Peyer's patch (tissue), 4 donors: ENCODE measurements around the gene CDC42EP3. TPM values are rescaled to one million over a fixed set of nuclear protein-coding genes. Genes with fewer than 3 reads are reported as not detected.

Source experiments
- DNase-seq, 3 donors: peaks; one replicate each; pipeline ENCODE4 v3.0.0-alpha.2; 2017 to 2019
- H3K27ac ChIP-seq, 4 donors: fragments of 200-600 bp; sonication (generic); one replicate each; pipeline ENCODE4 v1.5.1; 2016 to 2019
- H3K27me3 ChIP-seq, 2 donors: fragments of 200-600 bp; sonication (generic); one replicate each; pipeline ENCODE4 v1.5.1; 2019
- H3K36me3 ChIP-seq, 3 donors: fragments of 200-600 bp; sonication (generic); one replicate each; pipeline ENCODE4 v1.5.1; 2016 to 2019
- H3K4me1 ChIP-seq, 4 donors: fragments of 200-600 bp; sonication (generic); one replicate each; pipeline ENCODE4 v1.5.1; 2016 to 2019
- H3K4me3 ChIP-seq, 4 donors: fragments of 200-600 bp; sonication (generic); 1 replicate in 3 of 4; 2 replicates in 1 of 4; pipeline ENCODE4 v1.5.1; 2016 to 2019; ENCODE audit warnings: mild to moderate bottlenecking in 1 of 4
- H3K9me3 ChIP-seq, 4 donors: fragments of 200-600 bp; sonication (generic); one replicate each; pipeline ENCODE4 v1.5.1; 2016 to 2019; ENCODE audit warnings: mild to moderate bottlenecking in 1 of 4
- CTCF ChIP-seq, 6 experiments: fragments of 450-650 bp in 4 of 6; fragments of 200-600 bp in 2 of 6; sonication (generic) in 1 of 6; IDR thresholded peaks; one replicate each; pipeline ENCODE4 v1.5.1; 2017 to 2019; ENCODE audit warnings: antibody characterized with exemption in 6 of 6, mild to moderate bottlenecking in 3 of 6, moderate library complexity in 1 of 6
- POLR2A ChIP-seq, 2 donors: fragments of 450-650 bp; IDR thresholded peaks; one replicate each; pipeline ENCODE4 v1.5.1; 2017; ENCODE audit warnings: antibody characterized with exemption in 2 of 2, mild to moderate bottlenecking in 2 of 2, moderate library complexity in 2 of 2
- total RNA-seq, 4 donors: library from RNA; depleted of rRNA; stranded (reverse); fragments of >200 nt; gene quantifications; one replicate each; pipeline ENCODE4 v1.1.0, GENCODE V29; 2016

The CDC42EP3 gene
- total RNA-seq, 4 donors from 2014 or later, result 7.0 to 9.5 (median 7.6) TPM

- Histone ChIP-seq H3K4me3 (no peak overlapping the region), H3K4me1 (peaks cover 0 to 16% (median 8%) of the 10 kb centered on the region in 4 donors), H3K9me3 (no peaks in the 10 kb centered on the region), H3K36me3 (no peaks in the 10 kb centered on the region), H3K27me3 (no peaks in the 10 kb centered on the region), H3K27ac (peak overlapping the region in 2 of 4 donors; percentile 3 to 77)
- no peak for DNase-seq
- no peak for TF ChIP-seq CTCF (IDR thresholded peaks at IDR 0.05)
- TF ChIP-seq POLR2A (IDR thresholded peaks at IDR 0.05), result no peak
Observed at GRCh38 chr2:37636381-37637066, 34.9 kb downstream of the CDC42EP3 start.

GRCh38 chr2:37635504-37636380 is 35.7 kb downstream of the CDC42EP3 start:
- TF ChIP-seq CTCF (IDR thresholded peaks at IDR 0.05) (no peak), POLR2A (IDR thresholded peaks at IDR 0.05) (no peak)
- peak overlapping the region; percentile 6 to 77 (median 26) for H3K27ac ChIP-seq
- peak in 2 of 3 donors; percentile 67 to 74 for DNase-seq
- H3K4me1 ChIP-seq, result peaks cover 0 to 16% (median 8%) of the 10 kb centered on the region in 4 donors
- H3K36me3 ChIP-seq, result no peaks in the 10 kb centered on the region
- no peaks in the 10 kb centered on the region for H3K27me3 ChIP-seq
- H3K4me3 ChIP-seq, result no peak overlapping the region
- no peaks in the 10 kb centered on the region for H3K9me3 ChIP-seq

- H3K4me1 ChIP-seq, result peaks cover 0 to 16% (median 8%) of the 10 kb centered on the region in 4 donors
- H3K27me3 ChIP-seq, result no peaks in the 10 kb centered on the region
- H3K9me3 ChIP-seq, result no peaks in the 10 kb centered on the region
- no peaks in the 10 kb centered on the region for H3K36me3 ChIP-seq
- peak overlapping the region; percentile 6 to 77 (median 26) for H3K27ac ChIP-seq
- no peak overlapping the region for H3K4me3 ChIP-seq
- DNase-seq, result no peak
- TF ChIP-seq POLR2A (IDR thresholded peaks at IDR 0.05) (no peak), CTCF (IDR thresholded peaks at IDR 0.05) (no peak)
Observed at GRCh38 chr2:37634914-37635503, 36.4 kb downstream of the CDC42EP3 start.

- Histone ChIP-seq H3K27ac (no peak overlapping the region), H3K9me3 (no peaks in the 10 kb centered on the region), H3K36me3 (no peaks in the 10 kb centered on the region), H3K27me3 (no peaks in the 10 kb centered on the region), H3K4me3 (no peak overlapping the region), H3K4me1 (peaks cover 0 to 16% (median 8%) of the 10 kb centered on the region in 4 donors)
- no peak for TF ChIP-seq CTCF (IDR thresholded peaks at IDR 0.05)
- TF ChIP-seq POLR2A (IDR thresholded peaks at IDR 0.05), result no peak
- DNase-seq, result no peak
Observed at GRCh38 chr2:37633845-37634244, 37.6 kb downstream of the CDC42EP3 start.

GRCh38 chr2:37633234-37633633 is 38.2 kb downstream of the CDC42EP3 start:
- no peaks in the 10 kb centered on the region for H3K36me3 ChIP-seq
- H3K27me3 ChIP-seq, result no peaks in the 10 kb centered on the region
- H3K27ac ChIP-seq, result no peak overlapping the region
- no peak for DNase-seq
- no peaks in the 10 kb centered on the region for H3K9me3 ChIP-seq
- no peak overlapping the region for H3K4me3 ChIP-seq
- no peak for TF ChIP-seq POLR2A (IDR thresholded peaks at IDR 0.05)
- TF ChIP-seq CTCF (IDR thresholded peaks at IDR 0.05), result no peak
- H3K4me1 ChIP-seq, result peaks cover 0 to 16% (median 8%) of the 10 kb centered on the region in 4 donors
